HG03469 (cell line): ENCODE data around the gene CDK6.

Source experiments
- ATAC-seq: cut with Tn5 transposase; IDR thresholded peaks from one replicate; pipeline ENCODE4 v1.9.1; 2021; ENCODE audit warnings: mild to moderate bottlenecking, moderate library complexity, moderate number of reproducible peaks; ENCODE audit not compliant: unreplicated experiment

CDK6 gene

DNA sequence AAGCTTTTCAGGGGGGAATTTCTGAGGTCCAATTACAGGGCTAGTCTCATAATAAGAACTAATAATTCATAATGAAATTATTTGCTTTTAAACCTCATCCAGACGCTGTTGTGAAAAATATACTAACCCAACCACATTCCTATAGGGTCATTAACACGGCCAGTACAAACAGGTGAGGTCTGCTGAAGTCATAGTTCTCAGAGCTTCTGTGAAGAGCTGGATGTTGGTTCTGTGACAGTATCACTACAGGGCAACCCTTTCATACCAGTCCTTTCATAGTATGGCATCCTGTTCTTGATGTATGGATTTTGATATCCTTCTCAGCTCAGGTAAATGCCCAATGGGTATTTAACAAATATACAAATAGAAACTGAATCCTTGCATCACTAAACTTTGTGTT is 183.8 kb downstream of the CDK6 start:
- ATAC-seq = no peak

DNA sequence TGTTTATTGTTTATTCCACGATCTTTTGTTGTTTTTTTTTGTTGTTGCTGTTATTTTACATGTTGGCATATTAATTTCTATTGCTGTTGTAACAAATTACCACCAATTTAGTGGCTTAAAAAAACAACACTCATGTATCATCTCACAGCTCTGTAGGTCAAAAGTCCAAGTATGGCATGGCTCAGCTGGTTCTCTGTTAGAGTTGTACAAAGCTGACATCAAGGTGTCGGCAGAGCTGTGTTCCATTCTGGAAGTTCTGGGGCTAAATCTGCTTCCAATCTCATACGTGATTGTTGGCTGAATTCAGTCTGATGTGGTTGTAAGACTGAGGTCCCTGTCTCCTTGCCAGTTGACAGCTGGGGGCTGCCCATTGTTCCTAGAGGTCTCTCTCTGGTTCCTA is 186.0 kb downstream of the CDK6 start:
- no peak for ATAC-seq

DNA sequence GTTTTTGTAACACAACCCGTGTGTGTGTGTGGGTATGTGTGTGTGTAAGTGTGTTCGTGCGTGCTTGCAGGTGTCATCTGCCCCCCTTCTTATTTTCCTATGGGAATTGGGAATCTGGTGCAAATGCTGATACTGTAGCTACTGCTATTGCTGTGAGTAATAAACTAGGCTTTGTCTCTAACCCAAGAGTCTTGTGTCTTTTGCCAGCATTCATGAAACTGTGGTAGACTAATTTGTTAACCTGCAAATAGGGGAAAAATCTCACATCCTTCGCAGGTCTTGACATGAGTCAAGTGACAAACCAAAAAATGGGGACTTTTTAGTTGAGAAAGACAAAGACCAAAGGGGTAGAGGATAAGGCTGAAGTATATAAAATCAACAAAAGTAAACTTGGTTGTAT is 188.3 kb downstream of the CDK6 start:
- peak; percentile 77 for ATAC-seq

DNA sequence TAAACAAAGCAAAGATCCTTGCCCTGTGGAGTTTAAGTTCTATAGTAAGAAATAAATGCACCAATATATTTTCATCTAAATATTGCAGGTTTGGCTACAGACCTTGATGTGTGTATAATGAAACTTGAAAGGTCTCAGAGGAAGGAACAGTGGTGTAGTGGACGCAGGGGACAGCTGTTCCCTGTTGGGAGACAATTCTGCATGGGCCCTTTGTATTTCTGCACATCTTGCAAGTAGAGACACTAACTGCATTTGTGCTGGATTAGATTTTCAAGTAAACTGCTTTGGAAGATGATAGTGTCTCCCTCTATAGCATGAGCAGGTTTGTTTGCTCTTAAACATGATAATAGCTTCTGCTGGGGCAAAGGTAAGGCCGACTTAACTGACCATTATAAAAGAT is 188.7 kb downstream of the CDK6 start:
- ATAC-seq = no peak

DNA sequence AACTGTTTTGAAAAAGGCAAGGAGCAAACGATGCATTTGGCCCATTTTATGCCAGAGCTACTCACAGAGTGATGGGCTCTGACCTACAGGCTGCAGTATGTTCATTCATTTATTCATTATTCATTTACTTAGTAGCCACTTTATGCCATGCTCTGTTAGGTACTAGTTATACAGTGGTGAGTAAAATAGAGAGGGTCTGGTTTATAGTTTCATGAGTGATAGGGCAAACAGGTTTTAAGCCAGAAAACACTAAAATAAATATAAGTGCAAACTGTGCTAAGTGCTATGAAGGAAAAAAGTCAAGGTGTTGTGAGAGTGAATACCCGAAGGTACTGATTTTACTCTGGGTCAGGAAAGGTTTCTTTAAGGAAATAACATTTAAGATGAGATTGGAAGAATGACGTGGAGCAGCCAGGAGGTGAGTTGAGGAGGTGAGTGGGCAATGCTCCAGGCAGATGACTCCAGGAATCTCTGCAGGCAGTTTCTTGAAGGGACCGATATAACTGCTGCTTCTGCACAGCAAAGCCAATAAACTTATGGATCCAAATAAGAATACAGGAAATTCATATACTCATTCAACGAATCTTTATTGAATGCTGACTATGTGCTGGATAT is 189.3 kb downstream of the CDK6 start:
- no peak for ATAC-seq

DNA sequence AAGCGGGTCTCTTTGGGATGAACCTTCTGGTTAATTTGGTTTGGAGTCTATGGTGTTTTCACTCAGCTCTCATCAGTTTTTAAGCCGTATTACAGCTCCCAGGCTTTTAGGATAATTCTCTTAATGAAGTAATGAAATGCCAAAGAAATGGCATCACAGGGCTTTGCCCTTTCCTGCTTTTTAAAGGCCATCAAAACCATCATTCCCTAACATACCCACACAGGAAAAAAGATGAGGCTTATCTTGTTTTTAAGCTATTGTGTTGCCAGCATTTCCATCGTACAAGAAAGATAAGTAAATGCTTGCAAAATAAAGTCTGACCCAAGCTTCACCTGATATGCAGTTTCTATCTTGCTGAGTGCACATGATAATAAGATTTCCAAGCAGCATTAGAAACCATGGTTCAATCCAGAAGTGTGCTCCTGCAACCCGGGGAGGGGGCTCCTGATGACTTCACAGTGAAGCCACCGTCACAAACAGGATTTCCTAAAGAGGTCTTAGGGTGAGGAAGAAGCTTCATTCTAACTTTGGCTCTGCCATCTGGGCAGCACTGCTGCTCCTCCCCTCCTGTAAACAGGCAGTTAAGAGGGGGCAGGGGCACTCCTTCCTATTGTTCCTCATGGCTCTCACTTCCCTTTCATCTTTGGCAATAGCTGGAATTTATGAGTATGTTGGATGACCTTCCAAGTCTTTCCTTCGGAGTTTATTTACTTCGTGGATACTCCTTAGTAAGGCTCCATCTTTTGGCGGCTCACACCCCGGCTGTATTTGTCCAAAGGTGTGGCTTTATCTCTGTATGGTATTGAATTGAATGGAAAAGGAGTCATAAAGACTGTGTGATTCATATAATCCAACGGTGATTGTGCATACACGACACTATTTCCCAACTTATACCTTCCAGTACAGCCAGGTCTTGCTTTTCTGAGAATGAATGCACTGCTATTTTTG is 191.0 kb downstream of the CDK6 start:
- ATAC-seq = no peak

DNA sequence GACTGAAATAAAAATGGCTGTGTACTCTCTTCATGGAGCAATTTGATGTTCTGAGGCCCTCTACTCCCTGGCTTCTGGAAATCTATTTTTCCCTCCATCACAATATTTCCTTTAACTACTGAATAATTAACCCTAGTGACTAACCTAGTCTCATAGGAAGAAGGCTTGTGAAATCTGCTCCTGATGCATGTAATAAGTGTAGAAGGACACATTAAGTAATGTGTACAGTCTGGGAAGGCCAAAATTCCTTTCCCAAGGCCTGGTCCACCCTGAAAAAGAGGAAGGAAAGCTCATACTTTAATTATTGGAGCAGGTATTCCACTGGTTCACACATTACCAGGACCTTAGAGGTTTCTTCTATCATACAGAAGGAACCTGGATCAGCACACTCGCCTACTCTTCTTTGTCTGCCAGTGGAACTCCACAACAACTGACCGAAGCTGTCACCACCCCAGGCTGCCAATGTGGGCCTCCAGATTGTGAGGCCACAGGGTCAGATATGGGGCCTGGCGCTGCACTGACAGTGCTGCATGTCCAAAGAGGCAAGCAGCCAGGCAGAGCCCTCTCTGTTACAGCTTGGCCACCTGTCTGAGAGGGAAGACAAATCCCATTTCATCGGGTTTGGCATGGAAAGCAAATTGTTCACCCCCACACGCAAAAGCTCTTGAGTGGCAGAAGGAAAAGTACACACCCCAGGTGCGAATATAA is 191.8 kb downstream of the CDK6 start:
- no peak for ATAC-seq

DNA sequence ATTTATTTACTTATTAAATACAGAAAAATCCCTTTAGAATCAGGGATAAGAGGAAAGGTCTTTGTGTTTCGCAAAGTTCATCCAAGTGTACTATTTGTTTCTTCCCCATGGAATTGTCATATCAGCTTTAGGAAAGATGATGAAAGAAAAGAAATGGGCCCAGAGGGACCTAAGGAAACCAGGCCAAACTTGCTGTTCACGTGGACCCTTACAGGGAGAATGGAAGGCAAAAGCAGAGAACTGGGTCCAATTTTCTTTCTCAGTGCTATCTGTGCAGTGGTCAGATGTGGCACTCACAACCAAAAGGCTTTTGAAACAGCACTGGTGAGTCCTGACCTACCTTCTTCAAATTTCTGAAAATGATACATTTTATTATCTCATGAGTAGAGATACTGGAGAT is 192.6 kb downstream of the CDK6 start:
- no peak for ATAC-seq

DNA sequence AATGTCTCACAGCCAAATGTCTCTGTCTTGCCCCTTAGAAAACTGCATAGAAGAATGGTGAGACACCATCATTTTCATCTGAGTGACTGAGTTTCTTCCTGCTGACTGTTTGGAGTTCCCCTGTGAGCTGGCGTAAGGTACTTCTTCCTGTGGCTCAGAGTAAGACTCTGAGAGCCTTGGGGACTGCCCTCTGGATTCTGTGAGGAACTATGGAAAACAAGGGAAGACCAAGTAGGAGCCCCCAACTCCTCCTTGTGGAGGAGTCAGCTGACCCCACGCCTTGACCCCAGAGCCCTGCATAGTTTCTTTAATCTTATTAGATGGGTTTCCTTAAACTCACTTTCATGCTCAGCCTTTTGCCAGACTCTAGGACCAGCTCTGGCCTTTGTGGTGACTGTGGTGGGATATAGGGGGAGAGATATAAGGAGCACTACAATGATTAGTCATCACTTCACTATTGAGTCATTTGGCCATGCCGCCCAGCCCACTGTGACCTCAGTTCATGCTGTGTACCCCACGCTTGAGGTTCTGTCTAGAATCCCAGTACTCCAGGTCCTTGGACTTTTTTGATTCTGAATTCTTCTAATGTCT is 194.4 kb downstream of the CDK6 start:
- ATAC-seq = peak; percentile 76

DNA sequence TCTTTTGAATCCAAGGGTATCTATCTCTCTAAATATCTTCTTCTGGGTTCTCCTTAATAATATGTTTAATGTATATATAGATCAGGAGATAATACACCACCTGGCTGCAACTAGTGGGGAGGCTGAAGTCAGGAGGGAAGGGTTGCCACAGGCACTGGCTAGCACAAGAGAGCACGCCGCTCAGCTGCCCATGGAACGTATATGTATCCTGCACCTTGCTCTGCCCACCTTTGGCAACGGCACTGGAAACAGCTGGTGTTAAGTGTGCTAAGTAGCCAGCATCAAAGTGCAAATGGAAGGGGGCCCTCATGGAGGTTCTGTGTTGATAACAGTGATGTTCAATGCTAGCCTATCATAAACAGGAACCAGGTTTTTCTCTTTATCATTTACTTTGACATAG is 196.4 kb downstream of the CDK6 start:
- ATAC-seq = no peak

DNA sequence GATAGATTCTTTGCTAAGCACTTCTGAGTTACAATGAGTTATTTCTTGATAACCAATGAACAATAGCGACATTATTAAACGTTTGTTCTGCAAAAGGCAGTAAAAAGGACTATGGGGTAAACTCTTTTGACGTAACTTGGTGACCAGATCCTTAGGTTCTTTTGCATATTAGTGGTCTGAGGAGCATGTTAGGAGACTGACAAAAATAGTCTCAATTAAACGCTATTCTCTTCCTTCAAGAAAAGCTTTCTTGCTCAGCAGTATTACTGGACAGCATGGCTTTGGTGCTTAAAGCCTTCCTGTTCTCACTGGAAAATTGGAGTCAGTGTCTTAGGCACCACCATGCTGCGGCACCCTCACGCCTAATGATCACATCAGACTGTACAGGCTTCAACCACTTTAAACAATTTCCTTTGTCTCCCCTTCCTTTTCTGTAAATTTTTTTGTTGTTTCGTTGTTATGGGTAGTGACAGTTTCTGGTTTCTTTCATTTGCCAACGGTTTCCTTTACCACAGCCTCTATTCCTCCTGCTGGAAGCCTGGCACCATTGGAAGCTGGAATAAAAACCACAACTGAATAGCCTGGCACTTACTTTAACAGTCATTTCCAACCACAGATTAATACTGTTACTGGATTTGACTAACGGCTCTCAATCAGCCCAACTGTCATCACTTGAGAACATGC is 197.0 kb downstream of the CDK6 start:
- no peak for ATAC-seq

DNA sequence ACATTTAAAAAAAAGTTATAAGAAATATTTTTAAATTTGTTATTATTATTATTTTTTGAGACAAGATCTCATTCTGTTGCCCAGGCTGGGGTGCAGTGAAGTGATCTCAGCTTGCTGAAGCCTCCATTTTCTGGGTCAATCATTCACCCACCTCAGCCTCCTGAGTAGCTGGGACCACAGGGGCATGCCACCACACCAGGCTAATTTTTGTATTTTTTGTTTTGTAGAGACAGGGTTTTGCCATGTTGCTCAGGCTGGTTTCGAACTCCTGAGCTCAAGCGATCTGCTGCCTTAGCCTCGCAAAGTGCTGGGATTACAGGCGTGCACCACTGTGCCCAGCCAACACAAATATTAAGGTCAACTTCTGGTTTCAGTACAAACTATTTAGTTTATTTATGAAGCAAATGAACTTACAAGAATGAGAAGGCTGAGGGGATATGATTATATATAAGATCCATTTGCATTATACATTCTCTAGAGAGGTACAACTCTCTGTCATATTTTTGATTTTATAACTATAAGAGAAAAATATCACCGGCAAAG is 200.3 kb downstream of the CDK6 start:
- no peak for ATAC-seq

DNA sequence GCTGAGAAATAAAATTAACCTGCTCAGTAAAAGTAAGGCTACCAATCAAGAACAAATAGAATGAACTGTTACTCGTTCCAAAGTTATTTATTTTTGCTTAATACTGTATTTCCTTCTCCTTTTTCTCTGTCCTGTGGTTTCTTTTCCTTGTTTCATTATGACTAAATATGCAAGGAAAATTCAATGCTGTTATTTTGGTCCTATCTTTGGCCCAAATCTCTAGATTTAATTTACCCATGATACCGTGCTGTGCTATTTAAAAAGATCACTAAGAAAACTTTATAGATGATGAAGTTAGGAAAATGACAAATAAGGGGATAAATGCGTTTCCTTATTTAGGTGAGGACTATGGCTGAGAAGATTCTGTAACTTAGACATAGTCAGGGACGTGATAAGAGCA is 200.8 kb downstream of the CDK6 start:
- ATAC-seq = no peak

DNA sequence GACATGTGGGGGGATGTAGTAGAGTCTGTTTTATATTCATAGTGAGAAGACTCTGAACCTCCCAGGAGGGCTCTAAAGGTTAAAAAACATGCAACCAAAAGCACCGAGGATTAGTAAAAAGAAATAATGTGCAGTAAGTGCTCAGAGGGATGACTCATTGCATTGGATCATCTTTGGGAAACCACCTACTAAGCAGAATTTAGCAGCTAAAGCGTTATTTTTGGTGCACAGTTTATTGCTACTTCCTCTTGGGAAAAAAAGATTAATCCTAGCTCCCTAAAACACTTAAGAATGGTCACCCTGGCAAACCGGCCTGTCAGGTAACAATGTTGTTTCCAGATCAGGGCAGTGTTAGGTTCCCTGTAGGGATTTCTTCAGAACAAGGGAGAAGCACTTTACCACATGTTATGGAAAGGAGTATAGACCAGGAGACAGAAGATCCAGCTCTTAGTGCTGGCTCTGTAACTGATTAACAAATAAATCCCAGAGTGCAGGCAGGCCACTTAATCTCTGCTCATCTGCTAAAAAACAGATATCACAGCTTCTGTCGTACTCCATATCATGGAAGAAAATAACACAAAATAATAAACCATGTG is 201.4 kb downstream of the CDK6 start:
- ATAC-seq = no peak

DNA sequence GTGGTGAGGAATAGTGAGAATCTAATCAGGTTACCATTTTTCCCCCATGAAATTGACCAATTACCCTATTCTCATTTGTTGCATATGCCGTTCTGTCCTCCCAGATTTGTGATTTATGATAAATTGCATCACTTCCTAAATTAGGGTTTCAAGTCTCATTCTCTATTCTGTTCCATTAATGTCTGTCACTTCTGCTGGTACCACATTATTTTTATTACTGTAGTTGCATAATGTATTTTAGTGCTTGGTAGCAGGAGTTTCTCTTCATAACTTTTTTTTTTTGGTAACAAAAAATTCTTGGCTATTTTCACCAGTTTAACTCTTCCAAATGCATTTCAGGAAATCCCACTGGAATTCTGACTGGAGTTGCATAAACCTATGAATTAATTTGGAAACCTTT is 202.2 kb downstream of the CDK6 start:
- ATAC-seq = no peak

DNA sequence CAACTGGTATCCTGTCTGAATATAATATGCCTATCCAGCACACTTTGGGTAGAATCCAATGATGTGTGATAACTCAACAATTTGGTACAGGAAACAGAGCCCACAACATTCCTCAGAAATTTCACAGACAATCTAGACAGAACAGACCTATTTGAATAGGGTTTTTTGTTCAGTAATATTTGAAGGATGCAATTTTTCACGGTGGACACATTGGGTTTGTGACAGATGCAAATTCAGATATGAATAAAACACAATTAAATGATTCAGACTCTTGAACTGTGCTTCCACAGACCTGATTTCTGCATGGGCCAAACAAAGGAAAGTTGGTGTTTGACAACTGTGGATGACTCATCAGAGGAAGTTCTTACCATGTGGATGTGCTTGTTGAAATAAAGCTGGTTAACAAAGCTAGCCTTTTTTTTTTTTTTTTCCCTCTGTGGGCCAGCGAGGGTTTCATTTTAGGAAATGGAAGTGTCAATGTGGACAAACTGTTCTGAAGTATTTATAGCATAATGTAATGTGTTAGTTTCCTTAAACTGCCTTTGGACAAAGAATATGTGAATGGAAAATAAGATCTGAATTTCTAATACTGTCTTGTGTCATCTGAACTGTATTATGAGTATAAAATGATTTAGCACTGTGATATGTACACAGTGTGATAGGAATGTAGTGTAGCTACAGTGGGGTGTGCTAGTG is 203.0 kb downstream of the CDK6 start:
- ATAC-seq = no peak

DNA sequence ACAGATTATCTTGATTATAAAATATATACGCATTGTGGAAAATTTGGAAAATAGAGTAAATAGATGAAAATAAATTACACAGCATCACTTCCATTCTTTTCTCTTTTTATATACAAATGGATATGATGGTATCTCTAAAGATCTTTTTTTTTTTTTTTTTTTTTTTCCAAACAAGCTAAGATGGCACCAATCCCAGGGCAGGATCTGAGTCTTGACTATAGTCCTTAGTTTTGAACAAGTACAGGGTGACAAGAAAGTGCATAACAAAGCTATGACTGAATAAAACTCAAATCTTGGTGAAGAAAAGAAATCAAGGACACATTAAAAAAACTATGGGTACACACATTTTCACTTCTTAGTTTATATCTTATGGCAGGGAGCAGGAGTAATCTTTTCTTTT is 203.6 kb downstream of the CDK6 start:
- no peak for ATAC-seq

DNA sequence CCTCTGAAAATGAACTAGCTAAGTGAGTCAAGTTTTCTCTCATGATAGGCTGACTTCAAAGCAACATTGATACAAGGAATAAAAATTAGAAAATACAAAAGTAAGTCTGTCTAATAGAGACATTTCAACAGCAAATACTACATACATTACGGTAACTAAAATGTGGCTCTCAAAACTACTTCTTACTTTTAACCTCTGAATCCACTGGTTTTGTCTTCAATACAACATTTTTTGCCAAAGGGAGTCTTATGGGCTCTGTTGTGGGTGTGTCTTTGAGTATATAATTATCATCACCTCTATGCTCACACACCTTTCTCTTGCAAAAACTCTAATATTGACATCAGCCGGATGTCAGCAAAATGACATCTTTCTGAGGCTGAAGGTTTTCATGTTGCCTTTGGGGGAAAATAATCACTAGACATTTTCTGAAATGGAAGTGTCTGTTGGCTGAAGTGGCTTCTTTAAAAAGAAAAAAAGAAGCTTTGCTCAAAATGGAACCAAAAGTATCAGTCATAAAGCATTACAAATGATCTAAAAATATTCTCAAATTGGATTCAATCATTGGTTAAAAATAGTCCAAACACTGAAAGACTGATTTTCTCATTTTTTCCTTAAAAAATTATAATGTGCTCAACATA is 204.4 kb downstream of the CDK6 start:
- no peak for ATAC-seq
